RWPE1 (cell line): Measurements from ENCODE around the gene CAPN11.

Experiments
- CTCF ChIA-PET: fragments of 350-600 bp; sonication (Branson Sonifier 250); formaldehyde crosslinking; extraction: SDS; loops from one replicate; lab custom pipeline; 2021; lab: Yijun Ruan, JAX
- POLR2A ChIA-PET: fragments of 400-600 bp; formaldehyde crosslinking; extraction: SDS; loops from one replicate; lab custom pipeline; 2020; ENCODE audit warnings: antibody characterized with exemption; ENCODE audit not compliant: low non-redundant PET; lab: Yijun Ruan, JAX
- DNase-seq: peaks from one replicate; pipeline ENCODE4 v3.0.0; 2012; ENCODE audit warnings: low spot score
- H3K27ac ChIP-seq: fragments of 450-650 bp; 2 replicates; pipeline ENCODE4 v1.5.1; 2017
- CTCF ChIP-seq: fragments of 450-650 bp; conservative IDR thresholded peaks from 2 replicates; pipeline ENCODE4 v1.5.1; 2017; ENCODE audit warnings: low read depth, mild to moderate bottlenecking

CAPN11 gene

GRCh38 chr6:44161997-44162338 lies 3.3 kb downstream of the CAPN11 start:
- DNase-seq = peak; percentile 64
- no peak overlapping the region for H3K27ac ChIP-seq
- TF ChIP-seq CTCF = no peak
- ChIA-PET CTCF (interaction anchor here (0.6 to 2.8 kb wide), 4 partner anchors 11 to 116 kb away, joined by 3 to 13 read pairs (median 5); no protein-coding TSS in a partner anchor), POLR2A (interaction anchor here (1.0 kb wide), 1 partner anchor 85 kb away, joined by 3 read pairs; the partner anchor contains the start of gene HSP90AB1)

GRCh38 chr6:44162876-44163625 lies 4.4 kb downstream of the CAPN11 start:
- DNase-seq = no peak
- ChIA-PET CTCF (interaction anchor here (0.6 to 2.8 kb wide), 5 partner anchors 9 to 88 kb away, joined by 3 to 13 read pairs (median 7); no protein-coding TSS in a partner anchor), POLR2A (no interaction called here)
- no peak for TF ChIP-seq CTCF
- H3K27ac ChIP-seq = no peak overlapping the region

GRCh38 chr6:44166116-44166515 lies 7.5 kb downstream of the CAPN11 start:
- H3K27ac ChIP-seq = no peak overlapping the region
- TF ChIP-seq CTCF = no peak
- DNase-seq = no peak
- ChIA-PET POLR2A (no interaction called here), CTCF (no interaction called here)

- ChIA-PET POLR2A (no interaction called here), CTCF (no interaction called here)
- no peak for DNase-seq
- no peak for TF ChIP-seq CTCF
- no peak overlapping the region for H3K27ac ChIP-seq
Measured at GRCh38 chr6:44166591-44167184, 8.1 kb downstream of the CAPN11 start.

GRCh38 chr6:44167567-44167966 lies 8.9 kb downstream of the CAPN11 start:
- H3K27ac ChIP-seq = no peak overlapping the region
- DNase-seq = no peak
- ChIA-PET CTCF (no interaction called here), POLR2A (no interaction called here)
- no peak for TF ChIP-seq CTCF

- H3K27ac ChIP-seq = peak overlapping the region; percentile 61
- ChIA-PET CTCF (no interaction called here), POLR2A (no interaction called here)
- no peak for DNase-seq
- no peak for TF ChIP-seq CTCF
Measured at GRCh38 chr6:44169154-44169553, 10.5 kb downstream of the CAPN11 start.
